HEK293 (cell line): ENCODE data around the gene ARSB.

ENCODE experiments used
- ATF2 ChIP-seq: fragments of 450-650 bp; formaldehyde crosslinking; IDR thresholded peaks from 2 replicates; pipeline ENCODE4 v1.5.1; 2016; ENCODE audit warnings: missing biosample characterization, missing genetic modification characterization, low read depth
- CTCF ChIP-seq: fragments of 450-650 bp; formaldehyde crosslinking; IDR thresholded peaks from 2 replicates; pipeline ENCODE4 v1.5.1; 2016; ENCODE audit warnings: missing biosample characterization, missing genetic modification characterization
- GLI2 ChIP-seq: fragments of 450-650 bp; formaldehyde crosslinking; IDR thresholded peaks from 2 replicates; pipeline ENCODE4; 2017; ENCODE audit warnings: missing biosample characterization, missing genetic modification characterization, low read depth, borderline replicate concordance
- IKZF3 ChIP-seq: fragments of 450-650 bp; IDR thresholded peaks from 2 replicates; pipeline ENCODE4 v1.5.0; 2018; ENCODE audit warnings: missing biosample characterization, mild to moderate bottlenecking, missing genetic modification characterization, moderate library complexity
- PBX3 ChIP-seq: sonication (generic); formaldehyde crosslinking; IDR thresholded peaks from 2 replicates; pipeline ENCODE4 v1.8.1; 2022; ENCODE audit warnings: mild to moderate bottlenecking, moderate library complexity, missing genetic modification reagents
- SALL2 ChIP-seq: fragments of 450-650 bp; formaldehyde crosslinking; IDR thresholded peaks from 2 replicates; pipeline ENCODE4 v1.5.0; 2017; ENCODE audit warnings: missing biosample characterization, mild to moderate bottlenecking, missing genetic modification characterization, borderline replicate concordance
- SCRT1 ChIP-seq: fragments of 450-650 bp; formaldehyde crosslinking; IDR thresholded peaks from 2 replicates; pipeline ENCODE4 v1.5.1; 2016; ENCODE audit warnings: missing biosample characterization, missing genetic modification characterization, borderline replicate concordance
- ZBTB10 ChIP-seq: fragments of 450-650 bp; formaldehyde crosslinking; IDR thresholded peaks from 2 replicates; pipeline ENCODE4 v1.5.1; 2016; ENCODE audit warnings: missing biosample characterization, missing genetic modification characterization
- ZBTB26 ChIP-seq: fragments of 450-650 bp; formaldehyde crosslinking; optimal IDR thresholded peaks from 2 replicates; pipeline ENCODE3; 2016; ENCODE audit warnings: missing biosample characterization, mild to moderate bottlenecking, missing genetic modification characterization
- ZNF248 ChIP-seq: fragments of 450-650 bp; formaldehyde crosslinking; IDR thresholded peaks from 2 replicates; pipeline ENCODE4 v1.5.1; 2017; ENCODE audit warnings: missing biosample characterization, missing genetic modification characterization
- ZNF274 ChIP-seq, 2 experiments: fragments of 200-500 bp in 1 of 2; fragments of 450-650 bp in 1 of 2; sonication (Bioruptor generic) in 1 of 2; formaldehyde crosslinking in 1 of 2; IDR thresholded peaks; 2 replicates each; pipeline versions ENCODE4 v1.5.1 to v1.6.1; 2014 to 2016; ENCODE audit warnings: borderline replicate concordance in 1 of 2, inconsistent platforms in 1 of 2, low read length in 1 of 2, missing biosample characterization in 1 of 2, missing genetic modification characterization in 1 of 2
- ZNF837 ChIP-seq: fragments of 450-650 bp; formaldehyde crosslinking; IDR thresholded peaks from 2 replicates; pipeline ENCODE4 v1.5.1; 2016; ENCODE audit warnings: missing biosample characterization, missing genetic modification characterization

GRCh38 chr5:78755822-78756429 is 229.2 kb downstream of the ARSB start:
- no peak for TF ChIP-seq ZBTB26 (tag by site-specific recombination)
- no peak for TF ChIP-seq IKZF3 (tag by site-specific recombination)
- TF ChIP-seq ZBTB10 (tag by site-specific recombination) = no peak
- TF ChIP-seq ATF2 (tag by site-specific recombination) = no peak
- no peak for TF ChIP-seq SCRT1 (tag by site-specific recombination)
- no peak for TF ChIP-seq ZNF837
- TF ChIP-seq GLI2 (tag by site-specific recombination) = no peak
- TF ChIP-seq ZNF248 (tag by site-specific recombination) = no peak
- no peak for TF ChIP-seq PBX3
- no peak for TF ChIP-seq SALL2
- no peak for TF ChIP-seq CTCF
- no peak for TF ChIP-seq ZNF274 (IDR thresholded peaks at IDR 0.05; ENCODE audit: low read length)
- TF ChIP-seq ZNF274 (tag by site-specific recombination; IDR thresholded peaks at IDR 0.05; ENCODE audit: borderline replicate concordance) = no peak
